H4 (cell line): Measurements from ENCODE around the gene LRFN3. TPM values are rescaled to one million over a fixed set of nuclear protein-coding genes. Genes with fewer than 3 reads are reported as not detected.

Experiments used
- total RNA-seq: library from RNA; depleted of rRNA; stranded (reverse); fragments of >200 nt; shearing (Covaris generic); gene quantifications from 2 replicates; pipeline ENCODE4 v1.2.3, GENCODE V29; 2014; rRNA removed

Gene LRFN3
- total RNA-seq, 1 experiment from 2014 or later = 5.6 TPM

Other genes with a start within 250 kb of the LRFN3 start
- not detected in 2 replicates for gene ZBTB32, start 231.8 kb upstream of the LRFN3 start, total RNA-seq
- 4.9 and 8.8 TPM in 2 replicates for gene KMT2B, start 218.4 kb upstream of the LRFN3 start, total RNA-seq
- 6.2 and 31.2 TPM in 2 replicates for gene IGFLR1, start 193.9 kb upstream of the LRFN3 start, total RNA-seq
- 25.2 and 27.5 TPM in 2 replicates for gene U2AF1L4, start 191.0 kb upstream of the LRFN3 start, total RNA-seq
- gene PSENEN, start 190.7 kb upstream of the LRFN3 start, total RNA-seq = 91.4 and 100 TPM in 2 replicates
- 11.5 and 15.5 TPM in 2 replicates for gene LIN37, start 187.8 kb upstream of the LRFN3 start, total RNA-seq
- gene HSPB6, start 179.3 kb upstream of the LRFN3 start, total RNA-seq = not detected in 2 replicates
- 9.6 and 15.3 TPM in 2 replicates for gene PROSER3, start 178.2 kb upstream of the LRFN3 start, total RNA-seq
- gene ARHGAP33, start 160.8 kb upstream of the LRFN3 start, total RNA-seq = 1.5 and 2.2 TPM in 2 replicates
- not detected in 2 replicates for gene PRODH2, start 123.5 kb upstream of the LRFN3 start, total RNA-seq
- gene NPHS1, start 83.9 kb upstream of the LRFN3 start, total RNA-seq = not detected in 2 replicates
- 0.08 and 0.19 TPM in 2 replicates for gene KIRREL2, start 79.5 kb upstream of the LRFN3 start, total RNA-seq
- 28.7 and 45.8 TPM in 2 replicates for gene APLP1, start 67.8 kb upstream of the LRFN3 start, total RNA-seq
- 1.4 and 1.8 TPM in 2 replicates for gene NFKBID, start 35.8 kb upstream of the LRFN3 start, total RNA-seq
- not detected in 2 replicates for gene HCST, start 33.8 kb upstream of the LRFN3 start, total RNA-seq
- not detected in 2 replicates for gene TYROBP, start 28.1 kb upstream of the LRFN3 start, total RNA-seq
- gene SDHAF1, start 58.8 kb downstream of the LRFN3 start, total RNA-seq = 40.4 and 61.9 TPM in 2 replicates
- gene SYNE4, start 72.4 kb downstream of the LRFN3 start, total RNA-seq = 0.60 and 0.94 TPM in 2 replicates
- gene ALKBH6, start 77.8 kb downstream of the LRFN3 start, total RNA-seq = 47.7 and 63.7 TPM in 2 replicates
- gene CLIP3, start 96.5 kb downstream of the LRFN3 start, total RNA-seq = 1.9 and 3.8 TPM in 2 replicates
- gene THAP8, start 117.9 kb downstream of the LRFN3 start, total RNA-seq = 1.9 and 6.3 TPM in 2 replicates
- 21.5 and 21.9 TPM in 2 replicates for gene WDR62, start 118.5 kb downstream of the LRFN3 start, total RNA-seq
- gene OVOL3, start 174.8 kb downstream of the LRFN3 start, total RNA-seq = not detected in 2 replicates
- 192 and 193 TPM in 2 replicates for gene POLR2I, start 178.5 kb downstream of the LRFN3 start, total RNA-seq
- 509 and 536 TPM in 2 replicates for gene TBCB, start 179.1 kb downstream of the LRFN3 start, total RNA-seq
- gene CAPNS1, start 203.7 kb downstream of the LRFN3 start, total RNA-seq = 462 and 482 TPM in 2 replicates
- not detected in 2 replicates for gene COX7A1, start 216.1 kb downstream of the LRFN3 start, total RNA-seq